ENCODE data around the gene FBXO9.

GRCh38 chr6:53043581-53043980 lies 21.6 kb upstream of the FBXO9 start:
- no peak for TF ChIP-seq CTCF (IDR thresholded peaks at IDR 0.05 in 2 of 3, conservative IDR thresholded peaks at IDR 0.05 in 1 of 3; ENCODE audit: control insufficient read depth in 2 of 3, extremely low read depth in 1 of 3, insufficient read depth in 1 of 3, low read depth in 3 of 3, low read length in 3 of 3)
- no peak for TF ChIP-seq POLR2AphosphoS5 (IDR thresholded peaks at IDR 0.05; ENCODE audit: low read length)
- no peak for TF ChIP-seq CBFB (IDR thresholded peaks at IDR 0.05; ENCODE audit: low read depth)
- no peak for TF ChIP-seq PAX5 (IDR thresholded peaks at IDR 0.05; ENCODE audit: borderline replicate concordance, low read depth, low read length)
- TF ChIP-seq CBX5 (IDR thresholded peaks at IDR 0.05; ENCODE audit: low read depth) = no peak
- no peak for TF ChIP-seq RAD21 (IDR thresholded peaks at IDR 0.05; ENCODE audit: insufficient read depth, low read depth, low read length)
- TF ChIP-seq BHLHE40 (IDR thresholded peaks at IDR 0.05; ENCODE audit: borderline replicate concordance in 1 of 2, low read depth in 2 of 2, low read length in 1 of 2) = no peak
- TF ChIP-seq ZBTB4 (CRISPR knock-in tag; IDR thresholded peaks at IDR 0.05) = no peak
- no peak for TF ChIP-seq PBX3 (IDR thresholded peaks at IDR 0.05; ENCODE audit: insufficient replicate concordance, low read depth, low read length)
